CD4-positive, CD25-positive, alpha-beta regulatory T cell (primary cell): ENCODE data around the gene ACER3. TPM values are rescaled to one million over a fixed set of nuclear protein-coding genes. Genes with fewer than 3 reads are reported as not detected.

Source experiments
- ATAC-seq, 2 donors: fragments of 150-1000 bp; cut with Tn5 transposase; one replicate each; pipeline ENCODE4 v1.10.0; 2021; ENCODE audit warnings: low read depth in 2 of 2, moderate number of reproducible peaks in 2 of 2, moderate library complexity in 1 of 2
- DNase-seq, 3 donors: peaks; one replicate each; pipeline versions ENCODE4 v3.0.0 to v3.0.0-alpha.2; 2012 to 2022; ENCODE audit warnings: mixed read lengths in 1 of 3
- H3K27ac ChIP-seq: one replicate; pipeline ENCODE4 v1.7.0; 2013; ENCODE audit warnings: mild to moderate bottlenecking, low read length; ENCODE audit not compliant: insufficient read depth, poor library complexity, severe bottlenecking
- H3K27me3 ChIP-seq: one replicate; pipeline ENCODE4 v1.7.0; 2013; ENCODE audit warnings: low read length; ENCODE audit not compliant: control insufficient read depth, insufficient read depth
- H3K36me3 ChIP-seq: one replicate; pipeline ENCODE4 v1.7.0; 2013; ENCODE audit warnings: mild to moderate bottlenecking, low read length, moderate library complexity; ENCODE audit not compliant: control insufficient read depth, insufficient read depth
- H3K4me1 ChIP-seq: 2 replicates; pipeline ENCODE4 v1.7.0; 2013; ENCODE audit warnings: mild to moderate bottlenecking, low read length; ENCODE audit not compliant: insufficient read depth, control insufficient read depth, poor library complexity, severe bottlenecking
- H3K4me3 ChIP-seq: one replicate; pipeline ENCODE4 v1.7.0; 2013; ENCODE audit warnings: low read depth, mild to moderate bottlenecking, low read length, moderate library complexity
- H3K9me3 ChIP-seq, 2 experiments: 1 replicate in 1 of 2; 2 replicates in 1 of 2; pipeline ENCODE4 v1.7.0; 2013; ENCODE audit warnings: low read length in 2 of 2, mild to moderate bottlenecking in 1 of 2, moderate library complexity in 1 of 2; ENCODE audit not compliant: control insufficient read depth in 2 of 2
- H3K27ac Mint-ChIP-seq, 3 donors: one replicate each; pipeline ENCODE4 v1.8.0; 2020 to 2022; ENCODE audit warnings: mild to moderate bottlenecking in 3 of 3, mixed read lengths in 3 of 3, moderate library complexity in 2 of 3
- H3K27me3 Mint-ChIP-seq: one replicate; pipeline ENCODE4 v1.8.0; 2022; ENCODE audit warnings: mild to moderate bottlenecking, mixed read lengths
- H3K36me3 Mint-ChIP-seq: one replicate; pipeline ENCODE4 v1.8.0; 2020; ENCODE audit warnings: mixed read lengths
- H3K4me1 Mint-ChIP-seq, 4 donors: one replicate each; pipeline ENCODE4 v1.8.0; 2020 to 2022; ENCODE audit warnings: mixed read lengths in 4 of 4, mild to moderate bottlenecking in 1 of 4
- H3K4me3 Mint-ChIP-seq, 4 donors: one replicate each; pipeline ENCODE4 v1.8.0; 2020 to 2022; ENCODE audit warnings: mild to moderate bottlenecking in 4 of 4, mixed read lengths in 4 of 4, moderate library complexity in 3 of 4
- H3K9me3 Mint-ChIP-seq, 7 donors: one replicate each; pipeline ENCODE4 v1.8.0; 2020 to 2022; ENCODE audit warnings: mixed read lengths in 7 of 7, mild to moderate bottlenecking in 3 of 7, moderate library complexity in 2 of 7
- polyA plus RNA-seq, 4 donors: library from polyadenylated mRNA; unstranded; fragments of 300-500 nt; fragmentation: Illumina TruSeq; gene quantifications; one replicate each; pipeline ENCODE4 v1.2.3, GENCODE V29; 2021
- total RNA-seq: library from RNA; stranded (reverse); gene quantifications from one replicate; pipeline ENCODE4 v1.2.3, GENCODE V29; 2022

Gene ACER3
- total and polyA plus RNA-seq, 5 donors from 2014 or later = 2.6 to 11.8 (median 4.4) TPM

GRCh38 chr11:77038029-77038824 is 177.5 kb downstream of the ACER3 start:
- Histone ChIP-seq H3K36me3 (no peaks in the 10 kb centered on the region), H3K27me3 (peaks cover 8% of the 10 kb centered on the region), H3K9me3 (no peaks in the 10 kb centered on the region), H3K27ac (no peak overlapping the region), H3K4me3 (no peak overlapping the region), H3K4me1 (peaks cover 4% of the 10 kb centered on the region)
- H3K4me3 Mint-ChIP-seq = no peak overlapping the region
- no peaks in the 10 kb centered on the region for H3K36me3 Mint-ChIP-seq
- no peak for DNase-seq
- H3K27me3 Mint-ChIP-seq = peaks cover 12% of the 10 kb centered on the region
- H3K9me3 Mint-ChIP-seq = no peaks in the 10 kb centered on the region
- peaks cover 0 to 6% (median 3%) of the 10 kb centered on the region in 4 donors for H3K4me1 Mint-ChIP-seq
- H3K27ac Mint-ChIP-seq = no peak overlapping the region
- no peak for ATAC-seq

GRCh38 chr11:77038825-77039326 is 178.2 kb downstream of the ACER3 start:
- Mint-ChIP-seq H3K4me1 (peaks cover 0 to 6% (median 3%) of the 10 kb centered on the region in 4 donors), H3K27me3 (peaks cover 15% of the 10 kb centered on the region), H3K36me3 (no peaks in the 10 kb centered on the region), H3K4me3 (peak overlapping the region in 2 of 4 donors; percentile 51 to 65), H3K27ac (no peak overlapping the region), H3K9me3 (no peaks in the 10 kb centered on the region)
- peaks cover 8% of the 10 kb centered on the region for H3K27me3 ChIP-seq
- H3K9me3 ChIP-seq = no peaks in the 10 kb centered on the region
- H3K27ac ChIP-seq = no peak overlapping the region
- DNase-seq (no peak), ATAC-seq (no peak)
- peaks cover 4% of the 10 kb centered on the region for H3K4me1 ChIP-seq
- H3K4me3 ChIP-seq = no peak overlapping the region
- no peaks in the 10 kb centered on the region for H3K36me3 ChIP-seq

- Histone ChIP-seq H3K36me3 (no peaks in the 10 kb centered on the region), H3K4me3 (no peak overlapping the region), H3K9me3 (no peaks in the 10 kb centered on the region), H3K4me1 (peaks cover 4% of the 10 kb centered on the region), H3K27me3 (peaks cover 8% of the 10 kb centered on the region), H3K27ac (no peak overlapping the region)
- H3K9me3 Mint-ChIP-seq = no peaks in the 10 kb centered on the region
- peak in 1 of 2 donors; percentile 10 for ATAC-seq
- DNase-seq = peak in 1 of 3 donors; percentile 44
- no peaks in the 10 kb centered on the region for H3K36me3 Mint-ChIP-seq
- peak overlapping the region in 1 of 4 donors; percentile 51 for H3K4me3 Mint-ChIP-seq
- H3K4me1 Mint-ChIP-seq = peaks cover 0 to 6% (median 3%) of the 10 kb centered on the region in 4 donors
- no peak overlapping the region for H3K27ac Mint-ChIP-seq
- H3K27me3 Mint-ChIP-seq = peaks cover 20% of the 10 kb centered on the region
Observed at GRCh38 chr11:77039491-77040400, 179.0 kb downstream of the ACER3 start.

- Mint-ChIP-seq H3K9me3 (no peaks in the 10 kb centered on the region), H3K27me3 (peaks cover 27% of the 10 kb centered on the region), H3K4me1 (peaks cover 0 to 6% (median 3%) of the 10 kb centered on the region in 4 donors), H3K27ac (peak overlapping the region in 1 of 3 donors; percentile 38), H3K36me3 (no peaks in the 10 kb centered on the region), H3K4me3 (no peak overlapping the region)
- no peak overlapping the region for H3K4me3 ChIP-seq
- H3K36me3 ChIP-seq = no peaks in the 10 kb centered on the region
- H3K27me3 ChIP-seq = peaks cover 8% of the 10 kb centered on the region
- DNase-seq (no peak), ATAC-seq (no peak)
- no peaks in the 10 kb centered on the region for H3K9me3 ChIP-seq
- H3K4me1 ChIP-seq = peaks cover 4% of the 10 kb centered on the region
- no peak overlapping the region for H3K27ac ChIP-seq
Observed at GRCh38 chr11:77040401-77040777, 179.7 kb downstream of the ACER3 start.

GRCh38 chr11:77040889-77041288 is 180.2 kb downstream of the ACER3 start:
- Histone ChIP-seq H3K36me3 (no peaks in the 10 kb centered on the region), H3K27ac (no peak overlapping the region), H3K27me3 (peaks cover 10% of the 10 kb centered on the region), H3K9me3 (no peaks in the 10 kb centered on the region), H3K4me1 (peaks cover 8% of the 10 kb centered on the region), H3K4me3 (no peak overlapping the region)
- DNase-seq (no peak), ATAC-seq (no peak)
- Mint-ChIP-seq H3K4me3 (peak overlapping the region in 1 of 4 donors; percentile 52), H3K9me3 (no peaks in the 10 kb centered on the region), H3K27me3 (peaks cover 28% of the 10 kb centered on the region), H3K36me3 (no peaks in the 10 kb centered on the region), H3K4me1 (peaks cover 0 to 8% (median 3%) of the 10 kb centered on the region in 4 donors), H3K27ac (peak overlapping the region in 1 of 3 donors; percentile 14)

GRCh38 chr11:77042111-77042726 is 181.5 kb downstream of the ACER3 start:
- H3K4me1 Mint-ChIP-seq = peaks cover 0 to 16% (median 11%) of the 10 kb centered on the region in 4 donors
- Histone ChIP-seq H3K27me3 (peaks cover 10% of the 10 kb centered on the region), H3K27ac (no peak overlapping the region), H3K4me1 (peaks cover 16% of the 10 kb centered on the region), H3K9me3 (no peaks in the 10 kb centered on the region), H3K4me3 (no peak overlapping the region), H3K36me3 (no peaks in the 10 kb centered on the region)
- no peaks in the 10 kb centered on the region for H3K36me3 Mint-ChIP-seq
- ATAC-seq (no peak), DNase-seq (no peak)
- H3K27me3 Mint-ChIP-seq = peaks cover 32% of the 10 kb centered on the region
- no peaks in the 10 kb centered on the region for H3K9me3 Mint-ChIP-seq
- H3K27ac Mint-ChIP-seq = no peak overlapping the region
- H3K4me3 Mint-ChIP-seq = peak overlapping the region in 1 of 4 donors; percentile 30

- Mint-ChIP-seq H3K4me1 (peaks cover 0 to 15% (median 9%) of the 10 kb centered on the region in 4 donors), H3K36me3 (no peaks in the 10 kb centered on the region), H3K9me3 (no peaks in the 10 kb centered on the region), H3K27ac (no peak overlapping the region), H3K27me3 (peaks cover 26% of the 10 kb centered on the region), H3K4me3 (no peak overlapping the region)
- Histone ChIP-seq H3K36me3 (no peaks in the 10 kb centered on the region), H3K4me3 (no peak overlapping the region), H3K27ac (no peak overlapping the region), H3K4me1 (peaks cover 18% of the 10 kb centered on the region), H3K9me3 (no peaks in the 10 kb centered on the region), H3K27me3 (peaks cover 7% of the 10 kb centered on the region)
- ATAC-seq (no peak), DNase-seq (no peak)
Observed at GRCh38 chr11:77044356-77044755, 183.6 kb downstream of the ACER3 start.
